Smooth muscle cell (in vitro differentiated cells): ENCODE measurements around the gene CTNNA3. TPM values are rescaled to one million over a fixed set of nuclear protein-coding genes. Genes with fewer than 3 reads are reported as not detected.

Source experiments
- DNase-seq: peaks from one replicate; lab custom pipeline; 2025; ENCODE audit not compliant: unreplicated experiment; lab: John Stamatoyannopoulos, UW
- H2AFZ ChIP-seq: fragments of 200-600 bp; sonication (generic); 2 replicates; pipeline ENCODE4 v1.6.0; 2016; ENCODE audit warnings: antibody characterized with exemption, low read depth, mild to moderate bottlenecking
- H3F3A ChIP-seq: fragments of 200-600 bp; sonication (generic); 2 replicates; pipeline ENCODE4 v1.6.0; 2017; ENCODE audit warnings: antibody characterized with exemption, low read depth
- H3K27ac ChIP-seq: fragments of 200-600 bp; sonication (generic); 2 replicates; pipeline ENCODE4 v1.5.1; 2016; ENCODE audit warnings: low read depth, mild to moderate bottlenecking
- H3K27me3 ChIP-seq: fragments of 200-600 bp; sonication (generic); 2 replicates; pipeline ENCODE4 v1.6.1; 2016; ENCODE audit warnings: low read depth, mild to moderate bottlenecking
- H3K36me3 ChIP-seq: fragments of 200-600 bp; sonication (generic); 2 replicates; pipeline ENCODE4 v1.5.1; 2016; ENCODE audit warnings: low read depth
- H3K4me1 ChIP-seq: fragments of 200-600 bp; sonication (generic); 2 replicates; pipeline ENCODE4 v1.5.1; 2016; ENCODE audit warnings: low read depth
- H3K4me2 ChIP-seq: fragments of 200-600 bp; sonication (generic); 2 replicates; pipeline ENCODE4 v1.6.0; 2016; ENCODE audit warnings: mild to moderate bottlenecking
- H3K4me3 ChIP-seq: fragments of 200-600 bp; sonication (generic); 2 replicates; pipeline ENCODE4 v1.5.1; 2016; ENCODE audit warnings: mild to moderate bottlenecking
- H3K79me2 ChIP-seq: fragments of 200-600 bp; sonication (generic); 2 replicates; pipeline ENCODE4 v1.6.0; 2016; ENCODE audit warnings: low read depth, mild to moderate bottlenecking
- H3K9ac ChIP-seq: fragments of 200-600 bp; sonication (generic); 2 replicates; pipeline ENCODE4 v1.6.0; 2016; ENCODE audit warnings: low read depth
- H3K9me3 ChIP-seq: fragments of 200-600 bp; sonication (generic); replicated peaks from 2 replicates; pipeline ENCODE4 v1.5.1; 2016; ENCODE audit warnings: low read depth
- H4K20me1 ChIP-seq: fragments of 200-600 bp; sonication (generic); 2 replicates; pipeline ENCODE4 v1.6.0; 2016; ENCODE audit warnings: low read depth
- WGBS: methylation state at CpG from one replicate; pipeline ENCODE4 v1.1.7; 2016; ENCODE audit warnings: low lambda C conversion rate; 5-methylcytosine and 5-hydroxymethylcytosine counted together
- polyA plus RNA-seq: library from polyadenylated mRNA; unstranded; fragments of >200 nt; fragmentation: Nextera tagmentation; extraction: Ambion mirVana; gene quantifications from 2 replicates; pipeline ENCODE4 v1.2.1, GENCODE V29; 2016
- total RNA-seq: library from RNA; depleted of rRNA; stranded (reverse); fragments of >200 nt; gene quantifications from 2 replicates; pipeline ENCODE4 v1.2.3, GENCODE V29; 2014
- TF ChIP-seq, protein P1 (sequence below): fragments of 200-600 bp; sonication (generic); IDR thresholded peaks from 2 replicates; pipeline ENCODE4 v1.5.1; 2017; ENCODE audit warnings: borderline replicate concordance, mild to moderate bottlenecking, antibody characterized with exemption; ENCODE audit not compliant: insufficient read depth, poor library complexity, severe bottlenecking

CTNNA3 gene
- total and polyA plus RNA-seq, 2 experiments from 2014 or later = 1.3 TPM; not detected in 1

DNA sequence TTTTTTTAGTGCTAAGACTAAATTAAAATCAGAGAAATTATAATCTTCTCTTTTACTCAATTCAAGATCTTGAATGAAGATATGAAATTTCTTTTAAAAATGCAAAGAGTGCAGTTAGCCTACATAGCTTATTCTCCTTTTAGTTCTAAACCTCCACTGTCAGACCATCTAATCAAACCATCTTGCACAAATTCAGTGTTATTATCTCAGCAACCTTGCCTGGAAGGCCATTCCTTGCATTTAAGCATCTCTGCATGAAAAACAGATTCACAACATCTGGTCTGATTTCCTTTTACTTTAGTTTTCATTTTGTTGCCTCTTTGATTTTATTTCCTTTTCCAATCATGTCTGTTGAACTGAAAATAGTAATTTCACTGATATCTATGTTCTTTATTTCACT is 1297.3 kb downstream of the CTNNA3 start:
- Histone ChIP-seq H3K4me3 (no peak overlapping the region), H3K9me3 (no peaks in the 10 kb centered on the region), H3K27me3 (no peaks in the 10 kb centered on the region), H3F3A (no peaks in the 10 kb centered on the region), H2AFZ (no peak overlapping the region), H3K79me2 (no peaks in the 10 kb centered on the region), H3K9ac (no peak overlapping the region), H3K27ac (no peak overlapping the region), H4K20me1 (no peaks in the 10 kb centered on the region), H3K4me2 (no peak overlapping the region), H3K36me3 (no peaks in the 10 kb centered on the region), H3K4me1 (no peaks in the 10 kb centered on the region)
- no peak for DNase-seq
- TF ChIP-seq, protein P1, sequence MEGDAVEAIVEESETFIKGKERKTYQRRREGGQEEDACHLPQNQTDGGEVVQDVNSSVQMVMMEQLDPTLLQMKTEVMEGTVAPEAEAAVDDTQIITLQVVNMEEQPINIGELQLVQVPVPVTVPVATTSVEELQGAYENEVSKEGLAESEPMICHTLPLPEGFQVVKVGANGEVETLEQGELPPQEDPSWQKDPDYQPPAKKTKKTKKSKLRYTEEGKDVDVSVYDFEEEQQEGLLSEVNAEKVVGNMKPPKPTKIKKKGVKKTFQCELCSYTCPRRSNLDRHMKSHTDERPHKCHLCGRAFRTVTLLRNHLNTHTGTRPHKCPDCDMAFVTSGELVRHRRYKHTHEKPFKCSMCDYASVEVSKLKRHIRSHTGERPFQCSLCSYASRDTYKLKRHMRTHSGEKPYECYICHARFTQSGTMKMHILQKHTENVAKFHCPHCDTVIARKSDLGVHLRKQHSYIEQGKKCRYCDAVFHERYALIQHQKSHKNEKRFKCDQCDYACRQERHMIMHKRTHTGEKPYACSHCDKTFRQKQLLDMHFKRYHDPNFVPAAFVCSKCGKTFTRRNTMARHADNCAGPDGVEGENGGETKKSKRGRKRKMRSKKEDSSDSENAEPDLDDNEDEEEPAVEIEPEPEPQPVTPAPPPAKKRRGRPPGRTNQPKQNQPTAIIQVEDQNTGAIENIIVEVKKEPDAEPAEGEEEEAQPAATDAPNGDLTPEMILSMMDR = no peak

DNA sequence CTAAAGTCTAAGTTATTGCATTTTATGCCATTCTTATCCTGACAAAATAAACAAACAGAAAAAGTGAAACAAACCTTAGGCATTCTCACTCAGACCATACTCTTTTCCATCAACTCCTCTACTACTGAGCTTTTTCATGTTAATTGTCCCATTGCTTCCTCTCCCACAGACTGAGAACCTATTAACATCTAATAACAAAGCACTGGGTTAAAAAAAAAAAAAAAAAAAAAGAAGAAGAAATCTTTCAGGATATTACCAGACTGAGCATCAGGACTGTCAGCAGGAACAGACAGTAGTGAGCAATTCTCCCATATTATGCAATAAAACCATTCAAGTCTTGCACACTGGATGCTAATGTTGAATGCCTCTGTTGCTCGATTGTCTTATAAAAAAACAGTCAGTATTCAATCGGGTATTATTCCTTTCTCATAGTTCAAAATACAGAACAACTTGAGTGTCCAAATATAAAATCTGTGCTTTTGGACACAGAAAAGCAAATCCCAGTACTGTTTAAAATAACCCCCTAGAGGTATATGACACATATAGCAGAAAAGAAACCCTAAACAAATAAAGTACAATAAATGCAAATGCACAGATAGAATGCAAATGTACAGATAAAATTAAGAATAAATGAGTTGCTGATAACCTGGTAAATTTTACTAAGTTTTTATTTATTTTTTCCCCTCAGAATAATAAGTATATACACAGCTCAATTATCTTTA is 1301.5 kb downstream of the CTNNA3 start:
- Histone ChIP-seq H2AFZ (no peak overlapping the region), H3K27me3 (no peaks in the 10 kb centered on the region), H3K36me3 (no peaks in the 10 kb centered on the region), H3K9me3 (no peaks in the 10 kb centered on the region), H3F3A (no peaks in the 10 kb centered on the region), H3K79me2 (no peaks in the 10 kb centered on the region), H3K4me1 (no peaks in the 10 kb centered on the region), H3K9ac (no peak overlapping the region), H3K4me3 (no peak overlapping the region), H4K20me1 (no peaks in the 10 kb centered on the region), H3K27ac (no peak overlapping the region), H3K4me2 (no peak overlapping the region)
- TF ChIP-seq, protein P1 = no peak
- no peak for DNase-seq
- WGBS = 87% methylated on average over 2 of the region's 2 CpGs

DNA sequence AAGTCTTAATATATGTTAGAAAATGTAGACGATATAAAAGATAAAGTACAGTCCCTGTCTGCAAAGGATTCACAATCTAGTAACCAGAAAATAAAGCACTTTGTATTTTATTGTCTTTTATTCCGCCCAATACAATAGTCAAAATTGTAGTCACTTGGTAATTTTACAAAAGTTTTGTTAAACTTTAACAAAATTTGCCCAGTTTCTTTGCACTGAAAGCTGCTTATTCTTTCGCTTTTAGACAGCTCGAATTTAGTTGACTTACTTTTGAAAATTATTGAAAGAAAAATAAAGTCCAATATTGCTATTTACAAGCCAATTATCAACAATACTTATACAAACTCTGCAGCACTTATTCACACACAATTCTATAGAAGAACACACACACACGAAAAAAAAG is 1305.1 kb downstream of the CTNNA3 start:
- Histone ChIP-seq H4K20me1 (no peaks in the 10 kb centered on the region), H3K27ac (no peak overlapping the region), H3K9ac (no peak overlapping the region), H3K4me3 (no peak overlapping the region), H3F3A (no peaks in the 10 kb centered on the region), H3K4me1 (no peaks in the 10 kb centered on the region), H2AFZ (no peak overlapping the region), H3K79me2 (no peaks in the 10 kb centered on the region), H3K4me2 (no peak overlapping the region), H3K9me3 (no peaks in the 10 kb centered on the region), H3K36me3 (no peaks in the 10 kb centered on the region), H3K27me3 (no peaks in the 10 kb centered on the region)
- 86% methylated on average over 5 of the region's 5 CpGs for WGBS
- DNase-seq = no peak
- TF ChIP-seq, protein P1 = no peak

DNA sequence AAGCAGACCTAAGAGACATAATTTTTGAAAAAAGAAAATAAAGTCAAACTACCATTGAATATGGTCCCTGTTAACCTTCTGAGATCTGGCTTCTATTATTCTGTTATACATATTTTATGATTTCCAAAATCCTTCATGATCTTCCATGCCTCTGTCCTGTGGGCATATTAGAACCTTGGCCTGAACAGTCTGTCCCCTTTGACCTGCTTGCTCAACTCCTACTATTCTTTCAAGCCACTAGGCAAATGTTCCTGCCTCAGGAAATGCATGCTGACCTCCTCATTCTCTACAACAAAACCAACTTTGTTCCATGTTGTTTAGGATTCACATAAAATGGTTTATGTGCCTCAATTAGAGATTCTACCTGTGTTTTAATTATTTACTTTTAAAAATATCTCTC is 1315.0 kb downstream of the CTNNA3 start:
- Histone ChIP-seq H3K4me2 (no peak overlapping the region), H3K36me3 (no peaks in the 10 kb centered on the region), H3F3A (no peaks in the 10 kb centered on the region), H3K27me3 (no peaks in the 10 kb centered on the region), H3K79me2 (no peaks in the 10 kb centered on the region), H3K9me3 (no peaks in the 10 kb centered on the region), H3K27ac (no peak overlapping the region), H3K4me3 (no peak overlapping the region), H2AFZ (no peak overlapping the region), H4K20me1 (no peaks in the 10 kb centered on the region), H3K4me1 (no peaks in the 10 kb centered on the region), H3K9ac (no peak overlapping the region)
- TF ChIP-seq, protein P1 = no peak
- no peak for DNase-seq
